Lower leg skin (tissue), 3 donors: ENCODE data around the gene S100A2.

Experiments used
- POLR2A ChIP-seq, 2 donors: fragments of 450-650 bp; IDR thresholded peaks; one replicate each; pipeline ENCODE4 v1.6.1; 2016 to 2017; ENCODE audit warnings: antibody characterized with exemption in 2 of 2, mild to moderate bottlenecking in 1 of 2, moderate library complexity in 1 of 2
- TF ChIP-seq, protein P1 (sequence below), 3 donors: fragments of 450-650 bp; IDR thresholded peaks; one replicate each; pipeline ENCODE4 v1.5.1; 2016; ENCODE audit warnings: antibody characterized with exemption in 3 of 3, mild to moderate bottlenecking in 3 of 3, moderate library complexity in 2 of 3

DNA sequence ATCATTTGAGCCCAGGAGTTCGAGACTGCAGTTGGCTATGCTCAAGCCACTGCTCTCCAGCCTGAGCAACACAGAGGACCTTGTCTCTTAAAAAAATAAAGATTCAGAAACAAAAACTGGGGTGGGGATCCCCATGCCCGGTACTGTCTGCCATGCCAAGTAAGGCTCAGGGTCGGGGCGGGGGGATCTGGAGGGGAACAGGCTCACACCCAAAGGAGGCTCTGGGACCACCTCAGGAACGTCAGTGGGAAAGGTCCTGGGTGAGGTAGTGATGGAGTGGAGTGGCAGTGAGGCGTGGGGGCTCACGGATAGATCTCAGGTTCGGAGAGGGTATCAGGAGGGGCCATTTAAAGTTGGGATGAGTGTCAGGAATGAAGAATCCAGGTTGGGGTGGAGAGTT lies 19.3 kb downstream of the S100A2 start:
- TF ChIP-seq POLR2A (IDR thresholded peaks at IDR 0.05) = no peak
- TF ChIP-seq, protein P1, sequence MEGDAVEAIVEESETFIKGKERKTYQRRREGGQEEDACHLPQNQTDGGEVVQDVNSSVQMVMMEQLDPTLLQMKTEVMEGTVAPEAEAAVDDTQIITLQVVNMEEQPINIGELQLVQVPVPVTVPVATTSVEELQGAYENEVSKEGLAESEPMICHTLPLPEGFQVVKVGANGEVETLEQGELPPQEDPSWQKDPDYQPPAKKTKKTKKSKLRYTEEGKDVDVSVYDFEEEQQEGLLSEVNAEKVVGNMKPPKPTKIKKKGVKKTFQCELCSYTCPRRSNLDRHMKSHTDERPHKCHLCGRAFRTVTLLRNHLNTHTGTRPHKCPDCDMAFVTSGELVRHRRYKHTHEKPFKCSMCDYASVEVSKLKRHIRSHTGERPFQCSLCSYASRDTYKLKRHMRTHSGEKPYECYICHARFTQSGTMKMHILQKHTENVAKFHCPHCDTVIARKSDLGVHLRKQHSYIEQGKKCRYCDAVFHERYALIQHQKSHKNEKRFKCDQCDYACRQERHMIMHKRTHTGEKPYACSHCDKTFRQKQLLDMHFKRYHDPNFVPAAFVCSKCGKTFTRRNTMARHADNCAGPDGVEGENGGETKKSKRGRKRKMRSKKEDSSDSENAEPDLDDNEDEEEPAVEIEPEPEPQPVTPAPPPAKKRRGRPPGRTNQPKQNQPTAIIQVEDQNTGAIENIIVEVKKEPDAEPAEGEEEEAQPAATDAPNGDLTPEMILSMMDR (IDR thresholded peaks at IDR 0.05) = no peak
